CD14-positive monocyte (primary cell): ENCODE measurements around the gene DUSP6. TPM values are rescaled to one million over a fixed set of nuclear protein-coding genes. Genes with fewer than 3 reads are reported as not detected.
A peak's percentile ranks its signal among the peaks of the same experiment; 100 is the strongest.

ENCODE experiments used
- DNase-seq, 3 donors: peaks; one replicate each; pipeline ENCODE4 v3.0.0-alpha.2; 2011 to 2022
- H2AFZ ChIP-seq: 2 replicates; pipeline ENCODE4 v1.6.0; 2012; ENCODE audit warnings: mild to moderate bottlenecking, low read depth, low read length, inconsistent platforms; ENCODE audit not compliant: insufficient read depth, poor library complexity, severe bottlenecking
- H3K27ac ChIP-seq, 2 donors: 1 replicate in 1 of 2; 2 replicates in 1 of 2; pipeline ENCODE4 v1.5.1; 2012 to 2013; ENCODE audit warnings: low read length in 2 of 2, control low read depth in 1 of 2, inconsistent platforms in 1 of 2, low read depth in 1 of 2, mild to moderate bottlenecking in 1 of 2
- H3K27me3 ChIP-seq, 2 donors: one replicate each; pipeline versions ENCODE4 v1.6.0 to v1.6.1; 2011 to 2013; ENCODE audit warnings: low read length in 2 of 2; ENCODE audit not compliant: control insufficient read depth in 2 of 2, insufficient read depth in 2 of 2
- H3K36me3 ChIP-seq, 2 donors: replicated peaks in 1 of 2; 1 replicate in 1 of 2; 2 replicates in 1 of 2; pipeline versions ENCODE4 v1.5.1 to v1.6.1; 2012 to 2013; ENCODE audit warnings: low read length in 2 of 2, control low read depth in 1 of 2, inconsistent platforms in 1 of 2, mild to moderate bottlenecking in 1 of 2; ENCODE audit not compliant: insufficient read depth in 2 of 2, control insufficient read depth in 1 of 2
- H3K4me1 ChIP-seq, 2 donors: 1 replicate in 1 of 2; 2 replicates in 1 of 2; pipeline versions ENCODE4 v1.5.1 to v1.6.1; 2012 to 2013; ENCODE audit warnings: low read length in 2 of 2, control low read depth in 1 of 2, inconsistent platforms in 1 of 2, mild to moderate bottlenecking in 1 of 2, moderate library complexity in 1 of 2; ENCODE audit not compliant: insufficient read depth in 2 of 2, control insufficient read depth in 1 of 2
- H3K4me2 ChIP-seq: replicated peaks from 2 replicates; pipeline ENCODE3; 2012; ENCODE audit warnings: low read length, moderate library complexity, mild to moderate bottlenecking; ENCODE audit not compliant: poor library complexity, severe bottlenecking; ENCODE audit errors: extremely low read depth
- H3K4me3 ChIP-seq, 3 experiments: fragments of 200-600 bp in 1 of 3; sonication (generic) in 1 of 3; replicated peaks in 1 of 3; 1 replicate in 2 of 3; 2 replicates in 1 of 3; pipeline ENCODE4 v1.5.1; 2011 to 2013; ENCODE audit warnings: low read length in 3 of 3, mild to moderate bottlenecking in 3 of 3, control low read depth in 2 of 3, low read depth in 2 of 3, inconsistent platforms in 1 of 3, moderate library complexity in 1 of 3
- H3K79me2 ChIP-seq: 2 replicates; pipeline ENCODE4 v1.6.0; 2012; ENCODE audit warnings: mild to moderate bottlenecking, control low read depth, inconsistent platforms, low read length, moderate library complexity; ENCODE audit not compliant: insufficient read depth
- H3K9ac ChIP-seq: 2 replicates; pipeline ENCODE4 v1.6.0; 2017; ENCODE audit warnings: low read length, mild to moderate bottlenecking; ENCODE audit not compliant: insufficient read depth, poor library complexity, severe bottlenecking
- H3K9me3 ChIP-seq, 2 donors: replicated peaks in 1 of 2; 1 replicate in 1 of 2; 2 replicates in 1 of 2; pipeline versions ENCODE4 v1.5.1 to v1.6.1; 2012 to 2013; ENCODE audit warnings: low read length in 2 of 2, control low read depth in 1 of 2; ENCODE audit not compliant: control insufficient read depth in 1 of 2, insufficient read depth in 1 of 2
- H4K20me1 ChIP-seq: 2 replicates; pipeline ENCODE4 v1.6.0; 2012; ENCODE audit warnings: mild to moderate bottlenecking, low read length, control low read depth, moderate library complexity; ENCODE audit not compliant: insufficient read depth
- H3K27ac Mint-ChIP-seq, 7 donors: one replicate each; pipeline ENCODE4 v1.8.0; 2020; ENCODE audit warnings: mild to moderate bottlenecking in 7 of 7, mixed read lengths in 7 of 7, moderate library complexity in 6 of 7, inconsistent platforms in 2 of 7
- H3K27me3 Mint-ChIP-seq, 3 donors: one replicate each; pipeline ENCODE4 v1.8.0; 2021 to 2022; ENCODE audit warnings: low read depth in 3 of 3, mild to moderate bottlenecking in 3 of 3, mixed read lengths in 3 of 3, moderate library complexity in 3 of 3, inconsistent platforms in 1 of 3
- H3K36me3 Mint-ChIP-seq, 2 donors: one replicate each; pipeline ENCODE4 v1.8.0; 2020; ENCODE audit warnings: mixed read lengths in 2 of 2, inconsistent platforms in 1 of 2, mild to moderate bottlenecking in 1 of 2
- H3K4me1 Mint-ChIP-seq: one replicate; pipeline ENCODE4 v1.8.0; 2020; ENCODE audit warnings: mild to moderate bottlenecking, mixed read lengths
- H3K4me3 Mint-ChIP-seq, 2 donors: one replicate each; pipeline ENCODE4 v1.8.0; 2020; ENCODE audit warnings: mild to moderate bottlenecking in 2 of 2, mixed read lengths in 2 of 2, moderate library complexity in 1 of 2
- H3K9me3 Mint-ChIP-seq, 7 donors: one replicate each; pipeline ENCODE4 v1.8.0; 2020 to 2022; ENCODE audit warnings: mixed read lengths in 7 of 7, mild to moderate bottlenecking in 6 of 7, moderate library complexity in 6 of 7, inconsistent platforms in 2 of 7
- WGBS: methylation state at CpG from one replicate; pipeline ENCODE4 v1.1.5; 2013; ENCODE audit warnings: missing lambda C conversion rate; ENCODE audit not compliant: insufficient coverage; 5-methylcytosine and 5-hydroxymethylcytosine counted together
- intact Hi-C, 2 donors: fragments of 100-400 bp; cut with micrococcal nuclease; formaldehyde crosslinking; loops; one replicate each; pipeline versions ENCODE4 v1.15.0 to v1.15.1; 2023
- polyA plus RNA-seq, 3 donors: library from polyadenylated mRNA; depleted of rRNA in 1 of 3; unstranded in 2 of 3; stranded (reverse) in 1 of 3; fragments of 300-500 nt in 2 of 3; fragments of >200 nt in 1 of 3; fragmentation: Illumina TruSeq in 2 of 3; gene quantifications; 1 replicate in 2 of 3; 2 replicates in 1 of 3; pipeline ENCODE4 v1.2.3, GENCODE V29; 2012 to 2021
- TF ChIP-seq, protein P1 (sequence below): fragments of 200-600 bp; IDR thresholded peaks from one replicate; pipeline ENCODE4 v1.8.0; 2022; ENCODE audit warnings: antibody characterized with exemption, mild to moderate bottlenecking

The DUSP6 gene
- polyA plus RNA-seq, 3 donors, result 195 to 880 (median 653) TPM

- Histone ChIP-seq H2AFZ (no peak overlapping the region), H3K4me1 (peaks cover 22 to 32% of the 10 kb centered on the region in 2 donors), H4K20me1 (peaks cover 11% of the 10 kb centered on the region), H3K4me2 (no peak overlapping the region), H3K79me2 (peaks cover 15% of the 10 kb centered on the region), H3K36me3 (no peaks in the 10 kb centered on the region), H3K9me3 (no peaks in the 10 kb centered on the region), H3K4me3 (no peak overlapping the region), H3K27ac (no peak overlapping the region), H3K27me3 (no peaks in the 10 kb centered on the region), H3K9ac (no peak overlapping the region)
- H3K27me3 Mint-ChIP-seq, result no peaks in the 10 kb centered on the region
- intact Hi-C loops, result loop anchor here (10.0 kb wide), 3 partner anchors 91 to 301 kb away; no protein-coding TSS in a partner anchor
- peaks cover 26% of the 10 kb centered on the region for H3K4me1 Mint-ChIP-seq
- no CpG with 5 or more reads among the region's 4 CpGs for WGBS
- no peak for DNase-seq
- no peak overlapping the region for H3K4me3 Mint-ChIP-seq
- peaks cover 0 to 4% (median 0%) of the 10 kb centered on the region in 7 donors for H3K9me3 Mint-ChIP-seq
- peaks cover 18% of the 10 kb centered on the region in 2 donors for H3K36me3 Mint-ChIP-seq
- no peak overlapping the region for H3K27ac Mint-ChIP-seq
- TF ChIP-seq, protein P1, sequence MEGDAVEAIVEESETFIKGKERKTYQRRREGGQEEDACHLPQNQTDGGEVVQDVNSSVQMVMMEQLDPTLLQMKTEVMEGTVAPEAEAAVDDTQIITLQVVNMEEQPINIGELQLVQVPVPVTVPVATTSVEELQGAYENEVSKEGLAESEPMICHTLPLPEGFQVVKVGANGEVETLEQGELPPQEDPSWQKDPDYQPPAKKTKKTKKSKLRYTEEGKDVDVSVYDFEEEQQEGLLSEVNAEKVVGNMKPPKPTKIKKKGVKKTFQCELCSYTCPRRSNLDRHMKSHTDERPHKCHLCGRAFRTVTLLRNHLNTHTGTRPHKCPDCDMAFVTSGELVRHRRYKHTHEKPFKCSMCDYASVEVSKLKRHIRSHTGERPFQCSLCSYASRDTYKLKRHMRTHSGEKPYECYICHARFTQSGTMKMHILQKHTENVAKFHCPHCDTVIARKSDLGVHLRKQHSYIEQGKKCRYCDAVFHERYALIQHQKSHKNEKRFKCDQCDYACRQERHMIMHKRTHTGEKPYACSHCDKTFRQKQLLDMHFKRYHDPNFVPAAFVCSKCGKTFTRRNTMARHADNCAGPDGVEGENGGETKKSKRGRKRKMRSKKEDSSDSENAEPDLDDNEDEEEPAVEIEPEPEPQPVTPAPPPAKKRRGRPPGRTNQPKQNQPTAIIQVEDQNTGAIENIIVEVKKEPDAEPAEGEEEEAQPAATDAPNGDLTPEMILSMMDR, result no peak
These were observed 3.9 kb upstream of the DUSP6 start for GRCh38 chr12:89356069-89356665.

GRCh38 chr12:89355243-89356068, 3.2 kb upstream of the DUSP6 start:
- no peak for DNase-seq
- Histone ChIP-seq H3K4me2 (peak overlapping the region; percentile 98), H3K4me1 (peaks cover 22 to 32% of the 10 kb centered on the region in 2 donors), H3K9me3 (no peaks in the 10 kb centered on the region), H3K27me3 (no peaks in the 10 kb centered on the region), H3K36me3 (peaks cover 4 to 5% of the 10 kb centered on the region in 2 donors), H2AFZ (no peak overlapping the region), H3K4me3 (peak overlapping the region in 1 of 3 experiments; percentile 85), H3K79me2 (peaks cover 22% of the 10 kb centered on the region), H3K27ac (no peak overlapping the region), H3K9ac (no peak overlapping the region), H4K20me1 (peaks cover 18% of the 10 kb centered on the region)
- H3K36me3 Mint-ChIP-seq, result peaks cover 24 to 25% of the 10 kb centered on the region in 2 donors
- no peaks in the 10 kb centered on the region for H3K27me3 Mint-ChIP-seq
- peaks cover 0 to 10% (median 2%) of the 10 kb centered on the region in 7 donors for H3K9me3 Mint-ChIP-seq
- H3K4me3 Mint-ChIP-seq, result peak overlapping the region; percentile 99 to 100
- peak overlapping the region in 2 of 7 donors; percentile 97 to 98 for H3K27ac Mint-ChIP-seq
- TF ChIP-seq, protein P1, result no peak
- H3K4me1 Mint-ChIP-seq, result peaks cover 26% of the 10 kb centered on the region
- intact Hi-C loops, result loop anchor here (10.0 kb wide), 3 partner anchors 91 to 301 kb away; no protein-coding TSS in a partner anchor
- 94% methylated on average over 13 of the region's 18 CpGs for WGBS
